Kidney (tissue), 14 donors: ENCODE results near the gene PRL. TPM values are rescaled to one million over a fixed set of nuclear protein-coding genes. Genes with fewer than 3 reads are reported as not detected.

Source experiments
- DNase-seq, 5 donors: peaks; one replicate each; pipeline ENCODE4 v3.0.0-alpha.2; 2013 to 2020
- FAIRE-seq: peaks from 2 replicates; lab custom pipeline; 2012; peaks lifted over from hg19 to GRCh38; lab: Jason Lieb, UNC
- H3K27ac ChIP-seq, 2 donors: one replicate each; pipeline ENCODE4 v1.7.0; 2013; ENCODE audit warnings: low read depth in 2 of 2, low read length in 2 of 2, inconsistent platforms in 1 of 2
- H3K27me3 ChIP-seq: one replicate; pipeline ENCODE4 v1.7.1; 2013; ENCODE audit warnings: low read length, inconsistent platforms; ENCODE audit not compliant: control insufficient read depth, insufficient read depth
- H3K36me3 ChIP-seq, 3 donors: one replicate each; pipeline versions ENCODE4 v1.7.0 to v1.7.1; 2013; ENCODE audit warnings: low read length in 3 of 3, control low read depth in 1 of 3, inconsistent platforms in 1 of 3; ENCODE audit not compliant: insufficient read depth in 3 of 3, control insufficient read depth in 2 of 3
- H3K4me1 ChIP-seq, 3 donors: one replicate each; pipeline versions ENCODE4 v1.7.0 to v1.7.1; 2013; ENCODE audit warnings: low read length in 3 of 3, inconsistent platforms in 1 of 3, low read depth in 1 of 3; ENCODE audit not compliant: control insufficient read depth in 2 of 3, insufficient read depth in 2 of 3
- H3K4me3 ChIP-seq, 3 donors: one replicate each; pipeline versions ENCODE4 v1.7.0 to v1.8.1; 2013; ENCODE audit warnings: low read length in 3 of 3, control low read depth in 1 of 3, inconsistent platforms in 1 of 3
- H3K9ac ChIP-seq, 3 donors: one replicate each; pipeline versions ENCODE4 v1.7.0 to v1.7.1; 2013; ENCODE audit warnings: low read length in 3 of 3, control low read depth in 1 of 3, inconsistent platforms in 1 of 3
- H3K9me3 ChIP-seq, 3 donors: one replicate each; pipeline versions ENCODE4 v1.7.0 to v1.7.1; 2013; ENCODE audit warnings: low read length in 3 of 3, control low read depth in 1 of 3, inconsistent platforms in 1 of 3; ENCODE audit not compliant: control insufficient read depth in 2 of 3, insufficient read depth in 1 of 3
- CTCF ChIP-seq: IDR thresholded peaks from 3 replicates; pipeline ENCODE4 v1.5.1; 2012; ENCODE audit warnings: mild to moderate bottlenecking, moderate library complexity, borderline replicate concordance; ENCODE audit not compliant: insufficient read depth; ENCODE audit errors: extremely low read depth
- intact Hi-C: fragments of 100-400 bp; cut with DNase I; formaldehyde crosslinking; loops from one replicate; pipeline ENCODE4 v1.11.1; 2022
- polyA plus RNA-seq: library from polyadenylated mRNA; stranded (reverse); fragments of 350-450 nt; fragmentation: Illumina TruSeq; extraction: RNeasy Lipid Tissue Mini Kit (QIAGEN cat#74804); gene quantifications from one replicate; pipeline ENCODE4 v1.2.3, GENCODE V29; 2014; ENCODE audit warnings: low read depth, low replicate concordance; ENCODE audit not compliant: insufficient read depth
- total RNA-seq: library from RNA; stranded (reverse); fragmentation: NEBNext Ultra II Directional; extraction: Animal tissue kit (Norgen Biotek cat#: 25700); gene quantifications from one replicate; pipeline ENCODE4 v1.2.1, GENCODE V29; 2021
- donor health status: control.
- donor health status: control.
- donor health status: control.
- donor health status: control.
- donor health status: control.
- donor health status: DM: yes; HTN: yes; CAD: no.
- donor health status: Normal renal cell carcinoma (clear cell type).

Gene PRL
- total and polyA plus RNA-seq, 2 donors from 2014 or later = not detected

GRCh38 chr6:22271081-22271480 lies 25.8 kb downstream of the PRL start:
- Histone ChIP-seq H3K4me3 (no peak overlapping the region), H3K4me1 (no peaks in the 10 kb centered on the region), H3K9me3 (no peaks in the 10 kb centered on the region), H3K27ac (no peak overlapping the region), H3K27me3 (no peaks in the 10 kb centered on the region), H3K36me3 (no peaks in the 10 kb centered on the region), H3K9ac (no peak overlapping the region)
- TF ChIP-seq CTCF = no peak
- FAIRE-seq = no peak
- intact Hi-C loops = no loop called here
- DNase-seq = no peak

- Histone ChIP-seq H3K4me1 (no peaks in the 10 kb centered on the region), H3K27ac (no peak overlapping the region), H3K9ac (no peak overlapping the region), H3K9me3 (no peaks in the 10 kb centered on the region), H3K36me3 (no peaks in the 10 kb centered on the region), H3K27me3 (no peaks in the 10 kb centered on the region), H3K4me3 (no peak overlapping the region)
- intact Hi-C loops = no loop called here
- TF ChIP-seq CTCF = no peak
- DNase-seq (no peak), FAIRE-seq (no peak)
These were observed 33.1 kb downstream of the PRL start for GRCh38 chr6:22263748-22264147.

DNA sequence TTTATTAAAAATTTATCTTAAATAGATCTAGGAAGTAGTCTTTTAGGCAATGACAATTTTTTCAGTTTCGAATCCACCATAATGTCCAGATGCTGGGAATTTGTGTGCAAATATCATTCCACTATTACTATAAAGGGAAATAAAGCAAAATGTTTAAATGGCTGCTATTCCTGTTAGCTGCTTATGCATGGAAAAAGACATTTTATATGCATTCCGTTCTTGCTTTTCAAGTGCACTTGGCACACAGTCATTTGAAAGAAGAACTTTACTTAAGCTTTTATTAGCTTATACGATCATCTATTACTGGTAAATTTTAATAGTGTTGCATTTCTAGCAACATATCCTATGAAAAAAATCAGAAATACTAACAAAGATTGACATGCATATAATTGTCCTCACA lies 42.0 kb downstream of the PRL start:
- Histone ChIP-seq H3K9ac (no peak overlapping the region), H3K9me3 (peaks cover 0 to 3% (median 0%) of the 10 kb centered on the region in 3 donors), H3K27me3 (no peaks in the 10 kb centered on the region), H3K27ac (no peak overlapping the region), H3K4me3 (no peak overlapping the region), H3K4me1 (no peaks in the 10 kb centered on the region), H3K36me3 (no peaks in the 10 kb centered on the region)
- no peak for DNase-seq
- no peak for TF ChIP-seq CTCF
- intact Hi-C loops = no loop called here
- no peak for FAIRE-seq
